ENCODE measurements around the gene GRIK5.

DNA sequence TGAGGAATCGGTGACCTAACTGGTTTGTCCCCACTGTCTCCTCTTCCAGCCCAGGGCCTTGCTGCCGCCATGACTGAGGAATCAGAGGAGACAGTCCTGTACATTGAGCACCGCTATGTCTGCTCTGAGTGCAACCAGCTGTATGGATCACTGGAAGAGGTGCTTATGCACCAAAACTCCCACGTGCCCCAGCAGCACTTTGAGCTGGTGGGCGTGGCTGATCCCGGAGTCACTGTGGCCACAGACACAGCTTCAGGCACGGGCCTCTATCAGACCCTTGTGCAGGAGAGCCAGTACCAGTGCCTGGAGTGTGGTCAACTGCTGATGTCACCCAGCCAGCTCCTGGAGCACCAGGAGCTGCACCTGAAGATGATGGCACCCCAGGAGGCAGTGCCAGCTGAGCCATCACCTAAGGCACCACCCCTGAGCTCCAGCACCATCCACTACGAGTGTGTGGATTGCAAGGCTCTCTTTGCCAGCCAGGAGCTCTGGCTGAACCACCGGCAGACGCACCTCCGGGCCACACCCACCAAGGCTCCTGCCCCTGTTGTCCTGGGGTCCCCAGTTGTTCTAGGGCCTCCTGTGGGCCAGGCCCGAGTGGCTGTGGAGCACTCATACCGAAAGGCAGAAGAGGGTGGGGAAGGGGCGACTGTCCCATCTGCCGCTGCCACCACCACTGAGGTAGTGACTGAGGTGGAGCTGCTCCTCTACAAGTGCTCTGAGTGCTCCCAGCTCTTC, 8.7 kb upstream of the GRIK5 start:
- TF ChIP-seq, protein P1, sequence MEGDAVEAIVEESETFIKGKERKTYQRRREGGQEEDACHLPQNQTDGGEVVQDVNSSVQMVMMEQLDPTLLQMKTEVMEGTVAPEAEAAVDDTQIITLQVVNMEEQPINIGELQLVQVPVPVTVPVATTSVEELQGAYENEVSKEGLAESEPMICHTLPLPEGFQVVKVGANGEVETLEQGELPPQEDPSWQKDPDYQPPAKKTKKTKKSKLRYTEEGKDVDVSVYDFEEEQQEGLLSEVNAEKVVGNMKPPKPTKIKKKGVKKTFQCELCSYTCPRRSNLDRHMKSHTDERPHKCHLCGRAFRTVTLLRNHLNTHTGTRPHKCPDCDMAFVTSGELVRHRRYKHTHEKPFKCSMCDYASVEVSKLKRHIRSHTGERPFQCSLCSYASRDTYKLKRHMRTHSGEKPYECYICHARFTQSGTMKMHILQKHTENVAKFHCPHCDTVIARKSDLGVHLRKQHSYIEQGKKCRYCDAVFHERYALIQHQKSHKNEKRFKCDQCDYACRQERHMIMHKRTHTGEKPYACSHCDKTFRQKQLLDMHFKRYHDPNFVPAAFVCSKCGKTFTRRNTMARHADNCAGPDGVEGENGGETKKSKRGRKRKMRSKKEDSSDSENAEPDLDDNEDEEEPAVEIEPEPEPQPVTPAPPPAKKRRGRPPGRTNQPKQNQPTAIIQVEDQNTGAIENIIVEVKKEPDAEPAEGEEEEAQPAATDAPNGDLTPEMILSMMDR (conservative IDR thresholded peaks at IDR 0.05 in 1 of 2, IDR thresholded peaks at IDR 0.05 in 1 of 2; ENCODE audit: extremely low read depth in 1 of 2, insufficient read depth in 1 of 2, low read depth in 1 of 2, low read length in 2 of 2): no peak
- no peak for TF ChIP-seq EZH2 (IDR thresholded peaks at IDR 0.05; ENCODE audit: borderline replicate concordance, low read length)
